Ureter (tissue), 1 donor: ENCODE results near the gene ZNF543. TPM values are rescaled to one million over a fixed set of nuclear protein-coding genes. Genes with fewer than 3 reads are reported as not detected.

Experiments used
- total RNA-seq: library from RNA; stranded (reverse); gene quantifications from one replicate; pipeline ENCODE4 v1.2.4, GENCODE V29; 2023
- donor health status: DM: yes; HTN: yes; CAD: no.

The ZNF543 gene
- total RNA-seq, 1 donor from 2014 or later, result 11.7 TPM

Other genes starting within 250 kb of the ZNF543 start
- not detected for gene USP29, start 200.5 kb upstream of the ZNF543 start, total RNA-seq
- not detected for gene ZIM3, start 175.3 kb upstream of the ZNF543 start, total RNA-seq
- not detected for gene DUXA, start 153.0 kb upstream of the ZNF543 start, total RNA-seq
- gene ZNF264, start 129.0 kb upstream of the ZNF543 start, total RNA-seq, result 54.8 TPM
- gene AURKC, start 89.4 kb upstream of the ZNF543 start, total RNA-seq, result 3.1 TPM
- gene ZNF805, start 79.8 kb upstream of the ZNF543 start, total RNA-seq, result 21.3 TPM
- 101 TPM for gene ZNF460, start 40.0 kb upstream of the ZNF543 start, total RNA-seq
- gene ZNF304, start 30.8 kb downstream of the ZNF543 start, total RNA-seq, result 13.6 TPM
- gene TRAPPC2B, start 43.1 kb downstream of the ZNF543 start, total RNA-seq, result 7.6 TPM
- 4.5 TPM for gene ZNF547, start 43.1 kb downstream of the ZNF543 start, total RNA-seq
- gene ZNF548, start 69.4 kb downstream of the ZNF543 start, total RNA-seq, result 23.8 TPM
- 20.3 TPM for gene ZNF17, start 90.7 kb downstream of the ZNF543 start, total RNA-seq
- gene ZNF749, start 114.9 kb downstream of the ZNF543 start, total RNA-seq, result 20.5 TPM
- 1.4 TPM for gene VN1R1, start 136.7 kb downstream of the ZNF543 start, total RNA-seq
- gene ZNF772, start 157.1 kb downstream of the ZNF543 start, total RNA-seq, result 16.9 TPM
- gene ZNF419, start 167.3 kb downstream of the ZNF543 start, total RNA-seq, result 18.5 TPM
- 12.2 TPM for gene ZNF773, start 179.5 kb downstream of the ZNF543 start, total RNA-seq
- 12.2 TPM for gene ZNF549, start 206.9 kb downstream of the ZNF543 start, total RNA-seq
- gene ZNF550, start 239.4 kb downstream of the ZNF543 start, total RNA-seq, result 16.4 TPM